ENCODE data around the gene DIP2C.

DIP2C gene

GRCh38 chr10:581776-582330, 107.6 kb downstream of the DIP2C start:
- DNase-seq (ENCODE audit: insufficient read length) (no peak), FAIRE-seq (no peak)
- no peak for TF ChIP-seq POLR2A (IDR thresholded peaks at IDR 0.05; ENCODE audit: low read depth, low read length)
- TF ChIP-seq POLR2AphosphoS5 (IDR thresholded peaks at IDR 0.05; ENCODE audit: low read depth, low read length): no peak
- TF ChIP-seq TAF1 (IDR thresholded peaks at IDR 0.05; ENCODE audit: borderline replicate concordance, low read depth, low read length): no peak

DNA sequence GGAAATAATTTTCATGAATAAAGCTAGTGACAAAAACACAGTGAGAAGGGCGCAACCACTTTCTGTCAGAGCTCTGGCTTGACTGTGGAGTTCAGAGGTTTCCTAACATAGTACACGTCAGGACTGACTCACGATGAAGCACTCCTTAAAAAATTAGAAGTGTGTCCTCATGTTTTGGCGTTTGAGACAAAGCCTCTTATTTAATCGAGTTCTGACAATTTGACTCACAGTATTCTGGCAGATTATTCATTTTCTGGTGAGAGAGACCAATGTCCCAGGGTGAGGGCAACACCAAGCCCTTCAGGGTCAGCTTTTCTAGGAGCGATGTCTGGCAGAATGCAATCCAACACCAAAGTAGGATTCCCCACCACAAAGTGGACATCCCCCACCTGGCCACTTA, 108.7 kb downstream of the DIP2C start:
- FAIRE-seq: no peak
- no peak for TF ChIP-seq POLR2A (IDR thresholded peaks at IDR 0.05; ENCODE audit: low read depth, low read length)
- TF ChIP-seq POLR2AphosphoS5 (IDR thresholded peaks at IDR 0.05; ENCODE audit: low read depth, low read length): no peak
- TF ChIP-seq TAF1 (IDR thresholded peaks at IDR 0.05; ENCODE audit: borderline replicate concordance, low read depth, low read length): no peak
- no peak for DNase-seq (ENCODE audit: insufficient read length)

DNA sequence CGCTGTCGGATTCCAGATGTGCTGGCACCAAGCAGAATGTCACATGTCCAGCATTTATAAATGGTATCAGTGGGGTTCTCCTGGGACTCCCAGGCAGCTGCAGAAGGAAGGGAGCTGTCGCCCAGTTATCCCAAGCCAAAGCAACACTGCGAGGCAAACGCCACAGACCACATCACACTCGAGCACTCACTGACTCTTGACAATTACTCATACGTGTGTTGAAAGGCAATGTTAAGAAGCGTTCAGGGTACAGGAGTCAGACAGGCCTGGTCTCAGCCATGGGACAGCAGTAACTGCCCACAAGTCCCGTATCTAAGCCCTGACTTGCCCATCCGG, 113.4 kb downstream of the DIP2C start:
- DNase-seq (ENCODE audit: insufficient read length) (no peak), FAIRE-seq (no peak)
- no peak for TF ChIP-seq POLR2A (IDR thresholded peaks at IDR 0.05; ENCODE audit: low read depth, low read length)
- no peak for TF ChIP-seq POLR2AphosphoS5 (IDR thresholded peaks at IDR 0.05; ENCODE audit: low read depth, low read length)
- TF ChIP-seq TAF1 (IDR thresholded peaks at IDR 0.05; ENCODE audit: borderline replicate concordance, low read depth, low read length): no peak

GRCh38 chr10:575402-576129, 113.9 kb downstream of the DIP2C start:
- DNase-seq (ENCODE audit: insufficient read length) (no peak), FAIRE-seq (no peak)
- TF ChIP-seq POLR2AphosphoS5 (IDR thresholded peaks at IDR 0.05; ENCODE audit: low read depth, low read length): no peak
- no peak for TF ChIP-seq POLR2A (IDR thresholded peaks at IDR 0.05; ENCODE audit: low read depth, low read length)
- TF ChIP-seq TAF1 (IDR thresholded peaks at IDR 0.05; ENCODE audit: borderline replicate concordance, low read depth, low read length): no peak

GRCh38 chr10:572696-573095, 116.8 kb downstream of the DIP2C start:
- TF ChIP-seq TAF1 (IDR thresholded peaks at IDR 0.05; ENCODE audit: borderline replicate concordance, low read depth, low read length) (no peak), POLR2AphosphoS5 (IDR thresholded peaks at IDR 0.05; ENCODE audit: low read depth, low read length) (no peak), POLR2A (IDR thresholded peaks at IDR 0.05; ENCODE audit: low read depth, low read length) (no peak)
- DNase-seq (ENCODE audit: insufficient read length) (no peak), FAIRE-seq (no peak)

DNA sequence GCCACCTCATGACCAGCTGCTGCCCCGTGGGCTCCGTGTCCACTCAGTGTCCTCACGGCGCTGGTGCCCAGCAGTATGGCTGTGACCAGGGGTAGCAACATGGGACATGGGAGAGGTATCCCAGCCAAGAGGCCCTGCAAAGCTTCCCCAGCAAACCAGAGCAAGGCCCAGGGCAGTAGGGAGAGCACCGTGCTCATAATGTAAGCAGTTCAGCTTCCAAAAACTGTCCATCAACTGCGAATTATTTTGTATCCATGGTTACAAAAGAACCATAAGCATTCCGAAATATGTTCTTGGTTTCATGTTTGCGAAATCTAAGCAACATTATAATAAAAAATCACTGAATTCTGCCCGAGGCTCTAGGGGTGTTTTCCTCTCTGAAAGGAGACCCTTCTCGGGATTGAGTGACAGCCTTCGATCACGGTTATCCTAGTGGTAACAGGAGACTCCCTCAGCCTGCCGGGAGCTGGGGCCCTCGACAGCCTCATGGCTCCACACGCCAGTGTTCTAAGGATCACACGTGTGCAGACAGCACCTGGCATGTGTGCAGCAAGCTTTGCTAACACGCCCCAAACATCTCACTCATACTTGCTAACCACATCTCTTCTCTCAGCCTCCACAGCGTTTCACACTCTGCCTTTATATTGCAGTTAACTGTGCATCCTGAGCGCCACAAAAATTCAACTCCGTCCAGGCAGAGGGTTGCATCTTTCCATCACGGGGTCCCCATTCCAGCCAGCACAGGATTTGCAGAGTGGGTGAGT, 117.6 kb downstream of the DIP2C start:
- DNase-seq (ENCODE audit: insufficient read length) (no peak), FAIRE-seq (no peak)
- TF ChIP-seq POLR2A (IDR thresholded peaks at IDR 0.05; ENCODE audit: low read depth, low read length) (no peak), POLR2AphosphoS5 (IDR thresholded peaks at IDR 0.05; ENCODE audit: low read depth, low read length) (no peak), TAF1 (IDR thresholded peaks at IDR 0.05; ENCODE audit: borderline replicate concordance, low read depth, low read length) (no peak)

DNA sequence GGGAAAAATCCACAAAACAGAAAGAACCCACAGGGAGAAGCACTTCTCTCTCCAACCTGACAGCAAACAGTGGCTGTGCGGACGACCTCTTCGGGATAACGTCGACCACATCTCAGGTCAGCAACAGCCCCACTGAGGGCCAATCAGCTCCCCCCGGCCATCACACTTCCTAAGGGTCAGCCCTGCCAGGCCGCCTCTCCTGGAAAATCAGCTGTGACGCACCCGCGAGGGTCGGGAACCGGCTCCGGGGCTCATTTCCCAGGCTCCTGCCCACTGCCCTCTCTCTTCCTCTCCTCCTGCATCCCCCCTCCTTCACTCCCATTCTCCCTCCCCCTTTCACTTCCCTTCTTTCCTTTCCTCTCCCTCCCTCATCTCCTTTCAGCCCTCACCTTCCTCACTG, 118.3 kb downstream of the DIP2C start:
- TF ChIP-seq POLR2A (IDR thresholded peaks at IDR 0.05; ENCODE audit: low read depth, low read length) (no peak), TAF1 (IDR thresholded peaks at IDR 0.05; ENCODE audit: borderline replicate concordance, low read depth, low read length) (no peak), POLR2AphosphoS5 (IDR thresholded peaks at IDR 0.05; ENCODE audit: low read depth, low read length) (no peak)
- no peak for FAIRE-seq
- no peak for DNase-seq (ENCODE audit: insufficient read length)

DNA sequence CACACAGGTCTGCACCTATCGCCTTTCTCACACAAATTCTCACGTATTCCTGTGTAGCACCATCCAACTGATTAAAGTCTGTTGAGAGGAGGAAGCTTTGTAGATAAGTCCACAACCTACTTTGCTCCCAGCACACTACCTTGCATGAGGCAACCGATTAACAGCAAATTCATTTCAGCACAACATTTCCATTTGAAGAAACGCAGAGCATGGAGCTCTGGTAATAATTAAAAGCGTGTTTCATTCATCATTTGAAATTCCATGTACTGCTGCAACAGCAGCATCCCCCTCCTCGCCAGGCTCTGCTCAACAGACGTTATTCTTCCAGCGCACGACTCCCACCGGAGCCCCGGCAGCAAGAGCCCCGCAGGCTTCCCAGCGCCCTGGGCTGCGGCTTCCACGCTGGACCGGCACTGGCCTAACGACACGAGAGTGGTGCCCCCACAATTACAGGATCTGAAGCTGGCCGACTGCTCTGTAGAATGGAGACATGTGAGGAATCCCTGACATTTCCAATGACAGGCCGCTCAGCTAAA, 118.8 kb downstream of the DIP2C start:
- no peak for DNase-seq (ENCODE audit: insufficient read length)
- FAIRE-seq: no peak
- TF ChIP-seq POLR2A (IDR thresholded peaks at IDR 0.05; ENCODE audit: low read depth, low read length): no peak
- TF ChIP-seq TAF1 (IDR thresholded peaks at IDR 0.05; ENCODE audit: borderline replicate concordance, low read depth, low read length): no peak
- no peak for TF ChIP-seq POLR2AphosphoS5 (IDR thresholded peaks at IDR 0.05; ENCODE audit: low read depth, low read length)

GRCh38 chr10:569961-570627, 119.4 kb downstream of the DIP2C start:
- TF ChIP-seq POLR2A (IDR thresholded peaks at IDR 0.05; ENCODE audit: low read depth, low read length): no peak
- TF ChIP-seq TAF1 (IDR thresholded peaks at IDR 0.05; ENCODE audit: borderline replicate concordance, low read depth, low read length): no peak
- no peak for TF ChIP-seq POLR2AphosphoS5 (IDR thresholded peaks at IDR 0.05; ENCODE audit: low read depth, low read length)
- no peak for DNase-seq (ENCODE audit: insufficient read length)
- no peak for FAIRE-seq

DNA sequence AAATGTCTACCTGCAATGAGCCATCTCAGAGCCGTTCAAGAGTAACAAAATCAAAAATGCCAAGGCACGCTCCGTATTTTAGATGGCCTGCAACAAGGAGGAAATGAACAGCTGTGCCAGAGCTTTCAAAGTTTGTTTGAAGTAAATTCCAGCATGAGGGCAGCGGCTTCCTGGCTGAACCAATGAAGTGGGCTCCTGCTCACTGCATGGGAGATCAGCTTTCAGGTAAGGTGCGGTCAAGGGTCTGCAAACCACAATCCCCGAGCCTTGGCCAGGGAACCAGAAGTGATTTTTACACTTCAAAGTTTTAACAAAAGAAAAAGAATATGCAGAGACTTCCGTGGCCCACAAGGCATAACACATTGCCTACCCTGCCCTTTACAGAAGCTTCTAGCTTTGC, 120.6 kb downstream of the DIP2C start:
- FAIRE-seq: no peak
- no peak for DNase-seq (ENCODE audit: insufficient read length)
- TF ChIP-seq POLR2AphosphoS5 (IDR thresholded peaks at IDR 0.05; ENCODE audit: low read depth, low read length) (no peak), TAF1 (IDR thresholded peaks at IDR 0.05; ENCODE audit: borderline replicate concordance, low read depth, low read length) (no peak), POLR2A (IDR thresholded peaks at IDR 0.05; ENCODE audit: low read depth, low read length) (no peak)

GRCh38 chr10:567869-568268, 121.6 kb downstream of the DIP2C start:
- TF ChIP-seq POLR2AphosphoS5 (IDR thresholded peaks at IDR 0.05; ENCODE audit: low read depth, low read length): no peak
- no peak for TF ChIP-seq TAF1 (IDR thresholded peaks at IDR 0.05; ENCODE audit: borderline replicate concordance, low read depth, low read length)
- no peak for TF ChIP-seq POLR2A (IDR thresholded peaks at IDR 0.05; ENCODE audit: low read depth, low read length)
- FAIRE-seq: no peak
- DNase-seq (ENCODE audit: insufficient read length): no peak

Data from GM12892 (cell line).